Neural progenitor cell (in vitro differentiated cells): ENCODE measurements around the gene DCST1. TPM values are rescaled to one million over a fixed set of nuclear protein-coding genes. Genes with fewer than 3 reads are reported as not detected.

Source experiments
- DNase-seq: peaks from one replicate; pipeline ENCODE4 v3.0.0-alpha.2; 2016; ENCODE audit warnings: low spot score
- H2AFZ ChIP-seq: fragments of 200-600 bp; sonication (generic); replicated peaks from 2 replicates; pipeline ENCODE4 v1.6.1; 2016; ENCODE audit warnings: antibody characterized with exemption
- H3F3A ChIP-seq: fragments of 200-600 bp; sonication (generic); 2 replicates; pipeline ENCODE4 v1.6.1; 2016; ENCODE audit warnings: antibody characterized with exemption, low read depth
- H3K27ac ChIP-seq: fragments of 200-600 bp; sonication (generic); 2 replicates; pipeline ENCODE4 v1.5.1; 2016; ENCODE audit warnings: mild to moderate bottlenecking
- H3K27me3 ChIP-seq: fragments of 200-600 bp; sonication (generic); 2 replicates; pipeline ENCODE4 v1.6.1; 2016; ENCODE audit warnings: mild to moderate bottlenecking, moderate library complexity
- H3K36me3 ChIP-seq: fragments of 200-600 bp; sonication (generic); 2 replicates; pipeline ENCODE4 v1.5.1; 2016
- H3K4me1 ChIP-seq: fragments of 200-600 bp; sonication (generic); 2 replicates; pipeline ENCODE4 v1.6.1; 2016; ENCODE audit warnings: mixed run types
- H3K4me2 ChIP-seq: fragments of 200-600 bp; sonication (generic); 2 replicates; pipeline ENCODE4 v1.6.1; 2016
- H3K4me3 ChIP-seq: fragments of 200-600 bp; sonication (generic); 2 replicates; pipeline ENCODE4 v1.5.1; 2016
- H3K79me2 ChIP-seq: fragments of 200-600 bp; sonication (generic); 2 replicates; pipeline ENCODE4 v1.6.1; 2016; ENCODE audit warnings: low read depth
- H3K9ac ChIP-seq: fragments of 200-600 bp; sonication (generic); 2 replicates; pipeline ENCODE4 v1.6.1; 2016
- H3K9me3 ChIP-seq: fragments of 200-600 bp; sonication (generic); 2 replicates; pipeline ENCODE4 v1.5.1; 2016; ENCODE audit warnings: low read depth
- H4K20me1 ChIP-seq: fragments of 200-600 bp; sonication (generic); 2 replicates; pipeline ENCODE4 v1.6.1; 2016; ENCODE audit warnings: low read depth
- H3K27ac Mint-ChIP-seq: 3 replicates; pipeline ENCODE4 v1.8.0; 2021; ENCODE audit warnings: mixed read lengths
- H3K27me3 Mint-ChIP-seq: 2 replicates; pipeline ENCODE4 v1.8.0; 2022; ENCODE audit warnings: low read depth, mild to moderate bottlenecking, inconsistent platforms, moderate library complexity, mixed read lengths; ENCODE audit not compliant: insufficient read depth
- H3K36me3 Mint-ChIP-seq: 3 replicates; pipeline ENCODE4 v1.8.0; 2021; ENCODE audit warnings: mixed read lengths
- H3K4me1 Mint-ChIP-seq: 3 replicates; pipeline ENCODE4 v1.8.0; 2021; ENCODE audit warnings: mixed read lengths
- H3K4me3 Mint-ChIP-seq: 3 replicates; pipeline ENCODE4 v1.8.0; 2021; ENCODE audit warnings: mild to moderate bottlenecking, moderate library complexity, mixed read lengths
- H3K9me3 Mint-ChIP-seq: 3 replicates; pipeline ENCODE4 v1.8.0; 2020; ENCODE audit warnings: mixed read lengths
- CTCF ChIP-seq: fragments of 200-600 bp; sonication (generic); IDR thresholded peaks from 2 replicates; pipeline ENCODE4 v1.5.1; 2017; ENCODE audit warnings: antibody characterized with exemption, mild to moderate bottlenecking
- EZH2 ChIP-seq: fragments of 200-600 bp; sonication (generic); IDR thresholded peaks from 2 replicates; pipeline ENCODE4 v1.6.1; 2017; ENCODE audit warnings: antibody characterized with exemption, mild to moderate bottlenecking, moderate library complexity
- EZH2phosphoT487 ChIP-seq: fragments of 200-600 bp; sonication (generic); IDR thresholded peaks from 2 replicates; pipeline ENCODE4 v1.6.1; 2017; ENCODE audit warnings: antibody characterized with exemption
- total RNA-seq: library from RNA; depleted of rRNA; stranded (reverse); fragments of >200 nt; gene quantifications from 2 replicates; pipeline ENCODE4 v1.2.3, GENCODE V29; 2015; ENCODE audit warnings: low replicate concordance

DCST1 gene
- total RNA-seq, 1 donor from 2014 or later = not detected

DNA sequence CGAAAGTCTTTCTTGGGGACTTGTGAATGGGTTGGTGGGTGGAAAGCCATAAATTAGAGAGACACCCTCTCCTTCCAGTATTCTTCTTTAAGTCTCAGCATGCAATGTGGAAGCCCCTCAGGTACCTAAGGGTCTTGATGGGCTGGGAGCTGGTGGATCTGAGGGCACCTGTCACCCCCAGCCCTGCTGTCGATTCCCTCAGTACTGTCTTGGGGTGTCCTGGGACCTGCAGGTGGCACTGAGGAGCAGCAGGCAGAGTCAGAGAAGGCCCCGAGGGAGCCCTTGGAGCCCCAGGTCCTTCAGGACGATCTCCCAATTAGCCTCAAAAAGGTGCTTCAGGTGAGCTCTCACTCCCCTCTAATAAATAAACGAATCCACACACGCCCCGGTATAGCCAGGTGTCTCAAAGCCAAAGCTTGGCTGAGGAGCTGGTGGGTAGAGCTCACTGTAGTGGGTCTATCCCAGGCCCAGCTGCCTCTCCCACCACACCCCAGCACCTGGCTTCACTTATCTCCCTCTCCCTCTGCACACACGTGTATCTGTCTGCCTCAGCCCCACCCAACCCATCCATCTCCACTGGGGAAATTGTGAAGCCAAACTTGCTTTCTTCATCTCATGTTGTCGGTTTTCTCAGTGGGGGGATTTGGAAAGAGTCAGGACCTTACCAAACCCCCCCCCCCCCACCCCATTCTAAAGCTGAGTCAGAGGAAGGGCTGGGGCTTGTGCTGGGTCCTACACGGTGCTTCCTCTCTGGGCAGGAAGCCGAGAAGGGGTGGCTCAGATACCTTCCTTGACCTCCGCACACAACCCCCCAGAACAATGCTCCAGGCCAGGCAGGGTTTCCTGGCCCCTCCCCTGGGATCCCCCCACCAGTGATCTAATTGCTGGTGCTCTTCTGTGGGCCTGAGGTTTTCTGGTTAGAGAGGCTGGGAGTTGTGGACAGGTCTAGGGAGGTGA is 19.1 kb downstream of the DCST1 start:
- H3K4me2 ChIP-seq = peak overlapping the region; percentile 89
- H3K36me3 Mint-ChIP-seq = no peaks in the 10 kb centered on the region

DNA sequence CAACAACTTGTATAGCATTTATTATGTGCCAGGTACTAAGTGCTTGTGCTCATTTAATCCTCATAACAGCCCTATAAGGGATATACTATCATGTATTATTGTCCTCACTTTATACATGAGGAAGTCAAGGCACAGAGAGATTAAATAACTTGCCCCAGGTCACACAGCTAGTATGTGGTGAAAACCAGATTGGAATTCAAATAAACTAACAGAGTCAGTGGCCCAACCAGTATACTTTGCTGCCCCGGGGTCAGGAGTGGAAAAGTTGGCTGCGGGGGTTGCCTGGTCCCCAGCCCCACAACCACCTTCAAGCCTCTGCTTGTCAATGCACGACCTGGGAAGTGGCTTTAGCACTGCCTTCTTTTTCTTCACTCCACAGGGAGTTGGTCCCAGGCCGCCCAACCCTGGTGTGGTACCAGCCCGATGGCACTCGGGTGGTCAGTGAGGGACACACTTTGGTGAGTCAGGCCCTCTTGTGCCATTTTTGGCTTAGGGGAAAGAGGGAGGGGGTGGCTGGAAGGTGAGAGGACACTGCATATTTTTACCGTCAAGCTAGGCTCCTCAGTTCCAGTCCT is 20.0 kb downstream of the DCST1 start:
- Histone ChIP-seq H4K20me1 (peaks cover 16% of the 10 kb centered on the region), H3K79me2 (no peaks in the 10 kb centered on the region), H3K4me2 (no peak overlapping the region), H2AFZ (no peak overlapping the region), H3K4me1 (peaks cover 16% of the 10 kb centered on the region), H3K27me3 (peaks cover 20% of the 10 kb centered on the region), H3K36me3 (no peaks in the 10 kb centered on the region), H3K9me3 (no peaks in the 10 kb centered on the region), H3K4me3 (no peak overlapping the region), H3K27ac (no peak overlapping the region), H3K9ac (no peak overlapping the region), H3F3A (peaks cover 23% of the 10 kb centered on the region)
- peak overlapping the region; percentile 65 for H3K4me3 Mint-ChIP-seq
- peaks cover 29% of the 10 kb centered on the region for H3K4me1 Mint-ChIP-seq
- DNase-seq = no peak
- no peak for TF ChIP-seq CTCF
- TF ChIP-seq EZH2 = no peak
- TF ChIP-seq EZH2phosphoT487 = no peak
- H3K27ac Mint-ChIP-seq = no peak overlapping the region
- peaks cover 7% of the 10 kb centered on the region for H3K27me3 Mint-ChIP-seq
- H3K9me3 Mint-ChIP-seq = no peaks in the 10 kb centered on the region
- no peaks in the 10 kb centered on the region for H3K36me3 Mint-ChIP-seq

More for the DNA sequence above, 19.1 kb downstream of the DCST1 start:
- H3K4me1 Mint-ChIP-seq = peaks cover 36% of the 10 kb centered on the region
- Histone ChIP-seq H3K79me2 (no peaks in the 10 kb centered on the region), H3K4me1 (peaks cover 16% of the 10 kb centered on the region), H2AFZ (no peak overlapping the region), H3K27ac (no peak overlapping the region), H3K4me3 (peak overlapping the region; percentile 72), H3F3A (peaks cover 25% of the 10 kb centered on the region), H3K36me3 (no peaks in the 10 kb centered on the region), H4K20me1 (peaks cover 16% of the 10 kb centered on the region), H3K9me3 (no peaks in the 10 kb centered on the region), H3K9ac (no peak overlapping the region), H3K27me3 (peaks cover 20% of the 10 kb centered on the region)
- no peaks in the 10 kb centered on the region for H3K9me3 Mint-ChIP-seq
- peak overlapping the region; percentile 84 for H3K4me3 Mint-ChIP-seq
- no peak overlapping the region for H3K27ac Mint-ChIP-seq
- TF ChIP-seq CTCF = peak; percentile 42
- no peak for TF ChIP-seq EZH2
- TF ChIP-seq EZH2phosphoT487 = no peak
- DNase-seq = peak; percentile 32
- peaks cover 7% of the 10 kb centered on the region for H3K27me3 Mint-ChIP-seq

DNA sequence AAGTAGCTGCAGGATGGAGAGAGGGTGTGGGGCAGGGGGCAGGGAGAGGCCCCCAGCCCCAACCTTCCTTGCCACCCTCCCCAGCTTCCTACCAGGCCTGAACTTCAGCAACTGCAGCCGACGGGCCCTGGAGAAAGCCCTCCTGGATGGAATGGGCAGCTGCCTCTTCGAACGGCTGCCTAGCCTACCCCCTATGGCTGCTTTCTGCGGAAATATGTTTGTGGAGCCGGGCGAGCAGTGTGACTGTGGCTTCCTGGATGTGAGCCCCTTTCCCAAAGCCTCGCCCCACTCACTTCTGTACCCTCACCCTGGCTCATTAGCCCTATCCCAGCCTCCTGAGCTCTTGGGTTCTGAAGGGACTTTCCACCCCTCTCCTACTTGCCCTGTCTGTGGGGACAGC is 23.5 kb downstream of the DCST1 start:
- Mint-ChIP-seq H3K27ac (no peak overlapping the region), H3K9me3 (no peaks in the 10 kb centered on the region)
- peaks cover 9% of the 10 kb centered on the region for H3K4me1 ChIP-seq

More for the DNA sequence above, 23.5 kb downstream of the DCST1 start:
- Histone ChIP-seq H3K4me3 (no peak overlapping the region), H3K27ac (no peak overlapping the region), H4K20me1 (peaks cover 19% of the 10 kb centered on the region), H3K9me3 (no peaks in the 10 kb centered on the region), H3K27me3 (peaks cover 12% of the 10 kb centered on the region), H3K4me2 (no peak overlapping the region), H3K36me3 (no peaks in the 10 kb centered on the region), H3K79me2 (no peaks in the 10 kb centered on the region), H3K9ac (no peak overlapping the region), H3F3A (peaks cover 4% of the 10 kb centered on the region), H2AFZ (no peak overlapping the region)
- Mint-ChIP-seq H3K4me1 (peaks cover 19% of the 10 kb centered on the region), H3K27me3 (peaks cover 7% of the 10 kb centered on the region), H3K36me3 (no peaks in the 10 kb centered on the region), H3K4me3 (no peak overlapping the region)
- TF ChIP-seq EZH2 (no peak), CTCF (no peak), EZH2phosphoT487 (no peak)
- no peak for DNase-seq
